Gastrocnemius medialis (tissue), 4 donors: ENCODE measurements around the gene CRTC3. TPM values are rescaled to one million over a fixed set of nuclear protein-coding genes. Genes with fewer than 3 reads are reported as not detected.
A peak's percentile ranks its signal among the peaks of the same experiment; 100 is the strongest.

ENCODE experiments used
- ATAC-seq, 2 donors: fragments of 150-250 bp; one replicate each; pipeline ENCODE4 v1.9.1; 2016
- DNase-seq, 2 donors: peaks; one replicate each; pipeline ENCODE4 v3.0.0-alpha.2; 2019
- H3K27ac ChIP-seq, 4 donors: fragments of 200-600 bp; sonication (generic); 1 replicate in 1 of 4; 2 replicates in 3 of 4; pipeline ENCODE4 v1.5.1; 2016 to 2018; ENCODE audit warnings: mild to moderate bottlenecking in 2 of 4, moderate library complexity in 1 of 4
- H3K27me3 ChIP-seq, 3 donors: fragments of 200-600 bp; sonication (generic) in 2 of 3; 1 replicate in 1 of 3; 2 replicates in 2 of 3; pipeline versions ENCODE4 v1.5.1 to v1.6.0; 2016 to 2019; ENCODE audit warnings: mild to moderate bottlenecking in 1 of 3, moderate library complexity in 1 of 3
- H3K36me3 ChIP-seq, 2 donors: fragments of 200-600 bp; sonication (generic) in 1 of 2; one replicate each; pipeline ENCODE4 v1.5.1; 2017 to 2018
- H3K4me1 ChIP-seq, 2 donors: fragments of 200-600 bp; sonication (generic) in 1 of 2; one replicate each; pipeline ENCODE4 v1.5.1; 2016 to 2017; ENCODE audit warnings: mild to moderate bottlenecking in 2 of 2
- H3K4me3 ChIP-seq, 4 donors: fragments of 200-600 bp; sonication (generic) in 3 of 4; 1 replicate in 1 of 4; 2 replicates in 3 of 4; pipeline ENCODE4 v1.5.1; 2016 to 2019; ENCODE audit warnings: mild to moderate bottlenecking in 2 of 4
- H3K9me3 ChIP-seq, 3 donors: fragments of 200-600 bp; sonication (generic) in 2 of 3; 1 replicate in 1 of 3; 2 replicates in 2 of 3; pipeline ENCODE4 v1.5.1; 2016 to 2019
- CTCF ChIP-seq, 5 experiments: fragments of 450-650 bp in 3 of 5; fragments of 200-600 bp in 2 of 5; sonication (generic) in 2 of 5; IDR thresholded peaks in 4 of 5; conservative IDR thresholded peaks in 1 of 5; 1 replicate in 4 of 5; 2 replicates in 1 of 5; pipeline ENCODE4 v1.5.1; 2016 to 2019; ENCODE audit warnings: antibody characterized with exemption in 5 of 5, mild to moderate bottlenecking in 3 of 5, moderate library complexity in 3 of 5
- POLR2A ChIP-seq, 2 donors: fragments of 450-650 bp; IDR thresholded peaks; one replicate each; pipeline ENCODE4 v1.6.1; 2017; ENCODE audit warnings: antibody characterized with exemption in 2 of 2, mild to moderate bottlenecking in 2 of 2, moderate library complexity in 2 of 2
- in situ Hi-C, 4 donors: fragments of 200-750 bp; cut with MboI; loops; one replicate each; pipeline versions ENCODE4 v1.15.0 to v1.8.0; 2017; ENCODE audit warnings: low sequenced_read_pairs in 4 of 4
- intact Hi-C: fragments of 100-400 bp; cut with DNase I; formaldehyde crosslinking; loops from one replicate; pipeline ENCODE4 v1.15.1; 2023; ENCODE audit warnings: low total_unique reads
- total RNA-seq, 4 donors: library from RNA; depleted of rRNA; stranded (reverse); fragments of >200 nt; gene quantifications; one replicate each; pipeline versions ENCODE4 v1.1.0 to v1.2.3, GENCODE V29; 2016

The CRTC3 gene
- total RNA-seq, 4 donors from 2014 or later = 20.7 to 41.4 (median 30.5) TPM

GRCh38 chr15:90540768-90541167, 11.0 kb downstream of the CRTC3 start:
- DNase-seq (no peak), ATAC-seq (no peak)
- Histone ChIP-seq H3K9me3 (no peaks in the 10 kb centered on the region), H3K27me3 (no peaks in the 10 kb centered on the region), H3K27ac (no peak overlapping the region), H3K36me3 (peaks cover 0 to 10% of the 10 kb centered on the region in 2 donors), H3K4me3 (no peak overlapping the region), H3K4me1 (peaks cover 24 to 33% of the 10 kb centered on the region in 2 donors)
- intact Hi-C loops = no loop called here
- in situ Hi-C loops = no loop called here
- no peak for TF ChIP-seq POLR2A (IDR thresholded peaks at IDR 0.05)
- no peak for TF ChIP-seq CTCF (IDR thresholded peaks at IDR 0.05 in 4 of 5, conservative IDR thresholded peaks at IDR 0.05 in 1 of 5)

- peaks cover 0 to 7% of the 10 kb centered on the region in 2 donors for H3K36me3 ChIP-seq
- in situ Hi-C loops = no loop called here
- H3K27ac ChIP-seq = no peak overlapping the region
- no peaks in the 10 kb centered on the region for H3K27me3 ChIP-seq
- intact Hi-C loops = no loop called here
- DNase-seq (no peak), ATAC-seq (no peak)
- H3K4me1 ChIP-seq = peaks cover 0 to 2% of the 10 kb centered on the region in 2 donors
- H3K4me3 ChIP-seq = no peak overlapping the region
- TF ChIP-seq CTCF (IDR thresholded peaks at IDR 0.05 in 4 of 5, conservative IDR thresholded peaks at IDR 0.05 in 1 of 5) (no peak), POLR2A (IDR thresholded peaks at IDR 0.05) (no peak)
- no peaks in the 10 kb centered on the region for H3K9me3 ChIP-seq
These were observed 15.4 kb downstream of the CRTC3 start for GRCh38 chr15:90545095-90545494.

GRCh38 chr15:90547540-90547939, 17.8 kb downstream of the CRTC3 start:
- TF ChIP-seq CTCF (IDR thresholded peaks at IDR 0.05 in 4 of 5, conservative IDR thresholded peaks at IDR 0.05 in 1 of 5) (no peak), POLR2A (IDR thresholded peaks at IDR 0.05) (no peak)
- intact Hi-C loops = loop anchor here (2.0 kb wide), 1 partner anchor 15 kb away; no protein-coding TSS in a partner anchor
- no peak for ATAC-seq
- Histone ChIP-seq H3K4me3 (no peak overlapping the region), H3K9me3 (no peaks in the 10 kb centered on the region), H3K36me3 (no peaks in the 10 kb centered on the region), H3K27me3 (no peaks in the 10 kb centered on the region), H3K4me1 (peaks cover 7 to 13% of the 10 kb centered on the region in 2 donors), H3K27ac (no peak overlapping the region)
- no peak for DNase-seq
- in situ Hi-C loops = no loop called here

GRCh38 chr15:90550919-90551318, 21.2 kb downstream of the CRTC3 start:
- H3K4me1 ChIP-seq = peaks cover 25 to 36% of the 10 kb centered on the region in 2 donors
- H3K36me3 ChIP-seq = no peaks in the 10 kb centered on the region

More at GRCh38 chr15:90550919-90551318, 21.2 kb downstream of the CRTC3 start:
- intact Hi-C loops (loop anchor here (5.0 kb wide), 1 partner anchor 66 kb away; no protein-coding TSS in a partner anchor), in situ Hi-C loops (no loop called here)
- no peak for TF ChIP-seq POLR2A (IDR thresholded peaks at IDR 0.05)
- no peak for TF ChIP-seq CTCF (IDR thresholded peaks at IDR 0.05 in 4 of 5, conservative IDR thresholded peaks at IDR 0.05 in 1 of 5)
- ATAC-seq = no peak
- H3K27me3 ChIP-seq = no peaks in the 10 kb centered on the region
- no peaks in the 10 kb centered on the region for H3K9me3 ChIP-seq
- peak overlapping the region in 3 of 4 donors; percentile 4 to 72 (median 64) for H3K27ac ChIP-seq
- no peak overlapping the region for H3K4me3 ChIP-seq
- DNase-seq = no peak
